ENCODE results near the gene RNF5.
"Not testable (repeated sequence)": the region's sequence is repeated elsewhere in the genome, so short reads cannot be mapped to it uniquely, and the experiment has no call there.

The RNF5 gene

GRCh38 chr6:32189069-32189741 is 11.0 kb downstream of the RNF5 start:
- DNase-seq (ENCODE audit: low spot score), result no peak

- DNase-seq (ENCODE audit: low spot score), result no peak
These were observed 11.5 kb downstream of the RNF5 start for GRCh38 chr6:32189742-32190053.

- peak; percentile 96 for DNase-seq (ENCODE audit: low spot score)
These were observed 12.0 kb downstream of the RNF5 start, which contains the start of gene PBX2 for GRCh38 chr6:32190054-32190851. Gene PBX2 (minus strand): TSS chr6:32190202. CDS start chr6:32189915, 287 bp downstream.

GRCh38 chr6:32190911-32191677 is 12.9 kb downstream of the RNF5 start:
- no peak for DNase-seq (ENCODE audit: low spot score)

GRCh38 chr6:32191696-32192607 is 13.7 kb downstream of the RNF5 start:
- no peak for DNase-seq (ENCODE audit: low spot score)

GRCh38 chr6:32192608-32193039 is 14.4 kb downstream of the RNF5 start, which contains the start of gene GPSM3:
Gene GPSM3 (minus strand): TSS chr6:32192643. CDS start chr6:32192513, 130 bp downstream.
- peak; percentile 55 for DNase-seq (ENCODE audit: low spot score)

GRCh38 chr6:32193096-32193495 is 14.9 kb downstream of the RNF5 start:
- not testable (repeated sequence) for DNase-seq (ENCODE audit: low spot score)

GRCh38 chr6:32194388-32194787 is 16.2 kb downstream of the RNF5 start:
- DNase-seq (ENCODE audit: low spot score), result no peak

- DNase-seq (ENCODE audit: low spot score), result peak; percentile 84
These were observed 16.8 kb downstream of the RNF5 start for GRCh38 chr6:32194825-32195651.

- DNase-seq (ENCODE audit: low spot score), result peak; percentile 100
These were observed 17.4 kb downstream of the RNF5 start for GRCh38 chr6:32195652-32195901.

- peak; percentile 95 for DNase-seq (ENCODE audit: low spot score)
These were observed 17.9 kb downstream of the RNF5 start for GRCh38 chr6:32195902-32196681.

GRCh38 chr6:32196682-32197616 is 18.7 kb downstream of the RNF5 start:
- peak; percentile 74 for DNase-seq (ENCODE audit: low spot score)

GRCh38 chr6:32198345-32198696 is 20.1 kb downstream of the RNF5 start:
- DNase-seq (ENCODE audit: low spot score), result no peak

- DNase-seq (ENCODE audit: low spot score), result no peak
These were observed 20.7 kb downstream of the RNF5 start for GRCh38 chr6:32198866-32199265.

GRCh38 chr6:32200711-32201475 is 22.7 kb downstream of the RNF5 start:
- no peak for DNase-seq (ENCODE audit: low spot score)

GRCh38 chr6:32202186-32202585 is 24.0 kb downstream of the RNF5 start:
- no peak for DNase-seq (ENCODE audit: low spot score)

- DNase-seq (ENCODE audit: low spot score), result no peak
These were observed 25.4 kb downstream of the RNF5 start for GRCh38 chr6:32203426-32204267.

Measured in pons (tissue), 1 donor.